ENCODE data around the gene ZNF768.
A peak's percentile ranks its signal among the peaks of the same experiment; 100 is the strongest.
"Not testable (repeated sequence)": the region's sequence is repeated elsewhere in the genome, so short reads cannot be mapped to it uniquely, and the experiment has no call there.

Gene ZNF768

DNA sequence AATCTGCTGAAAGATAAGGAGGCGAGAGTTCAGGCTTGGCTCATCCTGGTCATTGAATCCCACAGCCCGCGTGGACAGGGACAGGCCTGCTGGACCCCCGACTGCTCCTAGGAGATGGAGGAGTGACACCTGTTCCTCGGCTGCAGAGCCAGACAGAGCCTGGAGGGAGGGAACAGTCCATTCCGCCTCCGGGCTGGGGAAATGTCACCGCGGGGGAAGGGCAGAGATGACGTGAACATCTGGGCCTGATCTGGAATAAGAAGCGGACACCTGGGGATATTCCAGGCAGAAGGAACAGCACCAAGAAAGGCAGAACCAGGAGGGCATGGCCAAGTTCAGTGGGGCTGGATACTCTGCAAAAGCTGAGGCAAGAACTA, 6.8 kb upstream of the ZNF768 start:
- DNase-seq (ENCODE audit: low spot score), result no peak

DNA sequence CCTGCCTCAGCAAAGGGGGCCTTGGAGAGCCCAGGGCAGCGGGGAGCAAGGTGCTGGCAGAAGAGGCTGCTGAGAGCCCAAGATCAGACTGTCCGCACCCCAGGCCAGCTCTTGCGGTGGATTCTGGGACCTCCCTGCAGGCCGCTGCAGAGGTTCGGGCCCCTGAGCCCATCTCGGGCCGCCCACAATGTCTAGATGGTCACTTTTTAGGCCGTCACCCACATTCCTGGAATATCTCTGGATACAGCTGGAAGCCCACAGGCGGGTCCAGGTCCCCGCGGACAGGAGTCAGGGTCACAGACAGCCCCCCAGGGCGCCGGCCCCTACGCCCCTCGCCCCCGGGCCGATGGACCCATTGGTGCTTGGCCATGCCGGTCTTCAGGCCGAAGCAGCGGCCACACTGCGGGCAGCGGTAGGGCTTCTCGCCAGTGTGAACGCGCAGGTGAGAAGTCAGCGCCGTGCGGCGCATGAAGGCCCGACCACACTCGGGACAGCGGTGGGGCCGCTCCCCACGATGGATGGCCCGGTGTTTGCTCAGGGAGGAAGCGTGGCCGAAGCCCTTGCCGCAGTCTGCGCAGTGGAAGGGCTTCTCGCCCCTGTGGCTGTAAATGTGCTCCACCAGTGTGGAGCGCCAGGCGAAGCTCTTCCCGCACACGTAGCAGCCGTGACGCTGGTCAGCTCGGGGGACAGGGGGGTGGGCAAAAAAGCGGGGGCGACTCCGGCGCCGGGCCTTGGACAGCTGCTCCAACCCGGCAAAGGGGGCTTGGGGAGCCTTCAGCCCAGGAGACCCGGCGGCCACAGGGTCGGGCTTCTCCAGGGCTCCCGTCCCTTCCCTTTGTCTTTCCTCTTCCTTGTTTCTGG, 6.1 kb upstream of the ZNF768 start:
- no peak for DNase-seq (ENCODE audit: low spot score)

DNA sequence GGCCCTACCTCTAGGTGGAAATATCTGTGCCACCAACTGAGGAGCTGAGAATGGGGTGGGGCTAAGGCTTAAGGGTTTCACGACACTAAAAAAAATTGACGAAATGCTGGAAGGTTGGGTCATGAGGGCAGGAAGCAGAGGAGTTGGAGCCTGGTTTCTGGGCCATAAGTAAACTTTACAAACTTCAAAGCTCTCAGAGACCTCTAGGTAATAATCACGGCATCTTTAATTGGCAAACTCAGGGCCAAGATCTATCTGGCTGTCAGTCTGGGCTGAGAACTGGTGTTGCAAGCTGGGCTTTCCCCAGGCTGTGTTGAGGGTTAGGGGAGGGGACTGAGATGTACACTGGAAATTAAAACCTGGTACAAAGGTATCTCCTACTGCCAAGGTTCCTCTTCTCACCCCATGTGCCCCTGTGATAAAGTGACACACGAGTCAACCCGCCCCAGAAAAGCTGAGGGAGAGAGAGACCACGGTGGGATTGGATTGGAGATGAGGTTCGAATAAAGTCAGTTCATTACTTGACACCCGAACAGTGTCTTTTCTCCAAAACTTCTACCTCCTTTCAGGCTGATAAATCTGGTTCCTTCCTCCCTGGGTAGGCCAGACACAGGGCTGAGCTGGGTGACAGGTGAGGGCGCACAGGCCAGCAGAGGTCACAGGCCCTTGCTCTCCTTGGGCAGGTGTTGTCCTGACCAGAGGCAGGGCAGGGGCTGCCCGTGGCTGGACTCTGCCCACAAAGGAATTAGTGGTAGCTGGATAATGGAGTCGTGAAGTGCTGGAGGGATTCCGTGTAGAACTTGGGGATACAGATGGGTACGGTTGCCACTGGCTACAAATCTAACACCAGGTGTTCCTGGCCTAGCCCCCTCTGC, 4.0 kb upstream of the ZNF768 start:
- DNase-seq (ENCODE audit: low spot score), result no peak

DNA sequence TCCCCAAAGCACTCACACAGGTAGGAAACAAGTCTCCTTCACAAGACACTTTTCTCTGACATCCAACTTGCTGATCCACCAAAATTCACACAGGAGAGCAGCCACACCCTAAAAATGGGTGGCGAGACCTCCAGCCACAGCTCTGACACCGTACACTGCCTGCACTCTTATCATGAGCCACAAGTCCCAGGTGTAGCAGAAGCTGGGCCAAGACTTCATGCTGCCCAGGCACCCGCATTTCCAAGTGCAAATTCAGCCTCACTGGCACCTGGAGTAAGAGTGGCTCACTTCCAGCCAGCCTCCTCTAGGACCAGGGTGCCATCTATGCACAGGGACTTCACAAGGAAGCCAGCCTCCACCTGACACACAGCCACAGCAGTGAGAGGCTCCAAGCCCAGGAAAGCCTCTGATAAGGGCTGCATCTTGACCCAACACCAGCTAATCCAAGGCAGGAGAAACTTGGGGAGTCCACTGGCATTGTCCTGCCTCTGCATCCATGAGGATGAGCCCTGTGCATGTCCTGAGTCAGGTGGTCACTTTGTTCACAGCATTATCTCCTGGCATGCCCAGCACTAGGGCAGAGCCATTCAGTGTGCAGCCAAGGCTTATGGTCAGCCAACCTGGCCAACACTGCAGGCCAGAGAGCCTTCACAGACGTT, 2.6 kb upstream of the ZNF768 start:
- no peak for DNase-seq (ENCODE audit: low spot score)

DNA sequence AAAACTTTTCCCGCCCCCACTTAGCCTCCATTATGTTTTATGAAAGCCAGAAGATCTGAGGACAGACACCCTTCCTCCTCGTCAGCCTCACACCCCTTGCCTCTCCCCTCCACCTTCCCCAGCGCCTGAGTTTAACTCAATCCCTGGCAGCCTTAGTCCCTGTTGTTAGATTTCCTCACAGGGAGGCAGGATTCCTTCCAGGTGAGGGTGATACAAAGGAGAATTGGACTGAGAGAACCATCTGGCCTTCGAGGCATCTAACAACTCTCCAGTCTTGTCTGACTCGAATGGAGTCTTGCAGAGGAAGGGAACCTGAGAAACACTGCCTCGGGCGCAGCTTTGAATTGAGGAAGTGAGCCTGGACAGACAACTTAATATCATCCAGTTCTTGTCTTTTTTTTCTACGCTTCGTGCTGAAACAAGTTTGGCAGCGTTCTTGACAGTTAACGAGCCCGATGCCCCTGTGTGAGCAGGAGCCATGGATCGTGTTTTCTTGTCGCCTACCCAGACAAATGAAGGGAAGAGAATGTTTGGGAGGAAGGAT, 1.3 kb upstream of the ZNF768 start:
- DNase-seq (ENCODE audit: low spot score), result no peak

DNA sequence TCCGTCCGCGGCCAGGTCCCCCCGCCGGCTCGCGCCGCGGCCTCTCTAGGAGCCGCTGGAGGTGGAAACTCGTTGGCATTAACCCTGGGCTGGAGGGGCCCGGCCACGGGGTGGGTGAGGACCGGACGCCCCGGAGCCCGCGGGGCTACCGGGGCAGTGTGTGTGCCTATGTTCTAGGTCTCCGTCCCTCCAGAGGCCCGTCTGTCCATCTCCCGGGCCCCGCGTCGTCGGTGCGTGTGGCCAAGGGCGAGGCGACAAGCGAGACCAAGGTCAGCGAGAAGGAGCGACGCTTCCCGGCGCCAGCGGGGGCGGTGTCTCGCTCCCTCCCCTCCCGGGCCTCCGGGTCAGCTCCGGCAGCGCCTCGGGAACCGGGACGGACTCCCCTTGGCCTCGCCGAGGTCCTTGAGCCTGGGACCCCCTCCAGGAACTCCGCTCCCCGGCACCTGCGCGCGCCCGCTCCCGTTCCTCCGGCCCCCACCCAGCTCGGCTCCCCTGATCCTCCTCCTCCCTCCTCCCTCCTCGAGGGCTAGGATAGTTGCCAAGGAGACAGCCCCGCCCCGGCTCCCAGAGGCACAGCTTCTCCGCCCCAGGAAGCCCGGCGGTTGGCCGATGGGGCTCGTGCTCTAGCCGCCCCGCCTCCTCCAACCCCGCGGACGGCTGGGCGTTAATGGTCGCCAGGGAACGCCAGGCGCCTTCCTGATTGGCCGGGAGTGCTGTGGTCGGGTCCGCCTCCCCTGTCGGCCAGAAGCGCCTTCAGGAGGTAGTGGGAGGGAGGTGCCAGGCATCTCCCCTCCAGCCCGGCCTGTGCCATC, 663 bp upstream of the ZNF768 start:
- peak; percentile 95 for DNase-seq (ENCODE audit: low spot score)

DNA sequence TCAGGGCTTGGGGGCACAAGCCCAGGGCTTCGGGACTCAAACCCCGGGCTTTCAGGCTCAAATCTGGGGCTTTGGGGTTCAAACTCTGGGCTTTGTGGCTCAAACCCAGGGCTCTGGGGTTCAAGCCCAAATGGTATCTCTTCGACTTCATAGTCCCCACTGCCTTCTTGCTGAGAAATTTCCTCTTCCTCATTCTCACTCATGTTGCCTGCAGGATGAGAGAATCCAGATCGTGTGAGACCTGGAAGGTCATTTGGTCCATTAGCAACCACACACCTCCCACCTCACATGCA, 576 bp downstream of the ZNF768 start:
- DNase-seq (ENCODE audit: low spot score), result no peak

DNA sequence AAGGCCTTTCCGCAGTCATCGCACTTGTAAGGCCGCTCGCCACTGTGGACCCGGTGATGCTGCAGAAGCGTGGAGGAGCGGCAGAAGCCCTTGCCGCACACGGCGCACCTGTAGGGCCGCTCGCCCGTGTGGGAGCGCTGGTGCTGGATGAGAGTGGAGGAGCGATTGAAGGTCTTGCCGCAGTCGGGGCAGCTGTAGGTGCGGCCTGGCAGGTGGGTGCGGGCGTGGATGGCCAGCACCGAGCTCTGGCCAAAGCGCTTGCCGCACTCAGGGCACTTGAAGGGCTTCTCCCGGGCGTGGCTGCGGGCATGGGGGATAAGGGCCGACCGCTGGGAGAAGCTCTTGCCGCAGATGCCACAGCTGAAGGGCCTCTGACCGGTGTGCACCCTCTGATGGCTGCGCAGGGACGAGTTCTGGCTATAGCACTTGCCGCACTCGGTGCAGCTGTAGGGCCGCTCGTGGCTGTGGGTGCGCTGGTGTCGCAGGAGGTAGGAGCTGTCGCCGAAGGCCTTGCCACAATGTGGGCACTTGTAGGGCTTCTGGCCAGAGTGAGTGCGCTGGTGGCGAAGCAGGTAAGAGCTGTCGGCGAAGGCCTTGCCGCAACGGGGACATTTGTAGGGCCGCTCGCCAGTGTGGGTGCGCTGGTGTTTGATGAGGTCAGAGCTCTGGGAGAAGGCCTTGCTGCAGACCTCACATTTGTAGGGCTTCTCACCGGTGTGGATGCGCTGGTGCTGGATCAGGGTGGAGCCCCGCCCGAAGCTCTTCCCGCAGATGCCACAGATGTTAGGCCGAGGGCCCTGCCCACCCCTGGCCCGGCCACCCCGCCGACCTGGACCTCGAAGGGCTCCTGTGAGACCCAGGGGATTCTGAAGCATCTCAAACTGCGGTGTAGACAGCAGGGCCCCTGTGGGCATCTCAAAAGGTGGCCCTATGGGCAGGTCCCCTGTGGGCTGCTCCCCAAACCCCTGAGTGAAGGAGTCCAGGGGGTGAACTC, 1.5 kb downstream of the ZNF768 start:
- DNase-seq (ENCODE audit: low spot score), result no peak

DNA sequence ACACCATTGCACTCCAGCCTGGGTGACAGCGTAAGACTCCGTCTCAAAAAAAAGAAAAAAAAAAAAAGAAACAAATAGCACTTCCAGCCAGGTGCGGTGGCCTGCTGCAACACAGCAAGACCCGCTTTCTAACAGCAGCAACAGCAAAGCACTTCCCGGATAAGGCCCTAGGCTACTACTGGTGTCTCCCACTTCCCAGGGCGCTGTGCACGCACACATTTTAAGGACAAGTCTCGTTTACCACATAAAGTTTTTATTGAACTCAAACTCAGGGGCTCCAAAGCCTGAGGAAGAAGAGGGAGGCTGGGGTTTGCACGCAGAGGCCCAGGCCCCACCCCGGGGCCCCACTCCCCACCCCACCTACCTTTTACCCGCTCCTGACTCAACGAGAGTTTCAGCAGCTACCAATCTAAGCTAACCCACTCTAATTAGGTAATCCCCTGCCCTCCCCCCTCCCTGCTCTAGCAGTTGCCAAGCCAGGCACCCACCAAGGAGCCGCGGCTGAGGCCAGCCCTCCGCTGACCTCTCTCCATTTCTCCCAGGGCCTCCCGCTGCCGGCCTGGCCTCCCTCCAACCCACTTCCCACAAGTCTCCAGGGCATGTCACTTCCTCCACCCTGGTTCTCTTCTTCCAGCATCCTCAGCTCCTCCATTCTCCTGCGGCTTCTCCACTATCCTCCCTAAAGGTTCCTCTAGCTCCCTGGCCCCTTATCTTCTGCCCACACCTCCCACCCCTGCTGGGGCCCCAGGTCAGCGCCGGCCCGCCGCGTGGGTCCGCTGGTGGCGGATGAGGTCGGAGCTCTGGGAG, 2.4 kb downstream of the ZNF768 start:
- DNase-seq (ENCODE audit: low spot score), result no peak

DNA sequence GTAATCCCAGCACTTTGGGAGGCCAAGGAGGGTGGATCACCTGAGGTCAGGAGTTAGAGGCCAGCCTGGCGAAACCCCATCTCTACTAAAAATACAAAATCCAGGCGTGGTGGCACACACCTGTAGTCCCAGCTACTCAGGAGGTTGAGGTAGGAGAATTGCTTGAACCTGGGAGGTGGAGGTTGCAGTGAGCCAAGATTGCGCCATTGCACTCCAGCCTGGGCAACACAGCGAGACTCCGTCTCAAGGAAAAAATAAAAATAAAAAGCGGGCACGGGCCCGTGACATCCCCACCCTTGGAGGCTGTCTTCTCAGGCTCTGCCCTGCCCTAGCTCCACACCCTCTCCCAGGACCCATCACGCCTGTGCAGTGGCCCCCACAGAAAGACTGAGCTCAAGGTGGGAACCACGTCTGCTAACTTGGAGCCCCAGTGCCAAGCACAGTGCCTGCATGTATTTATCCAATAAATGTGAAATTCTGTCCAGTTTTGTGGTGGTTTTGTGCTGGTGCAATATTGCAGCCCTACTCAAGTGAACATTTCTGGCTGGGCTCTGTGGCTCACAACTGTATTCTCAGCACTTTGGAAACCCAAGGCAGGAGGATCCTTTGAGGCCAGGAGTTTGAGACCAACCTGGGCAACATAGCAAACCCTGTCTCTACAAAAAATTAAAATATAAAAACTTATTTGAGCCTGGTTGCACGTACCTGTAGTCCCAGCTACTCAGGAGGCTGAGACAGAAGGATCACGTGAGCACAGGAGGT, 3.5 kb downstream of the ZNF768 start:
- DNase-seq (ENCODE audit: low spot score), result not testable (repeated sequence)

DNA sequence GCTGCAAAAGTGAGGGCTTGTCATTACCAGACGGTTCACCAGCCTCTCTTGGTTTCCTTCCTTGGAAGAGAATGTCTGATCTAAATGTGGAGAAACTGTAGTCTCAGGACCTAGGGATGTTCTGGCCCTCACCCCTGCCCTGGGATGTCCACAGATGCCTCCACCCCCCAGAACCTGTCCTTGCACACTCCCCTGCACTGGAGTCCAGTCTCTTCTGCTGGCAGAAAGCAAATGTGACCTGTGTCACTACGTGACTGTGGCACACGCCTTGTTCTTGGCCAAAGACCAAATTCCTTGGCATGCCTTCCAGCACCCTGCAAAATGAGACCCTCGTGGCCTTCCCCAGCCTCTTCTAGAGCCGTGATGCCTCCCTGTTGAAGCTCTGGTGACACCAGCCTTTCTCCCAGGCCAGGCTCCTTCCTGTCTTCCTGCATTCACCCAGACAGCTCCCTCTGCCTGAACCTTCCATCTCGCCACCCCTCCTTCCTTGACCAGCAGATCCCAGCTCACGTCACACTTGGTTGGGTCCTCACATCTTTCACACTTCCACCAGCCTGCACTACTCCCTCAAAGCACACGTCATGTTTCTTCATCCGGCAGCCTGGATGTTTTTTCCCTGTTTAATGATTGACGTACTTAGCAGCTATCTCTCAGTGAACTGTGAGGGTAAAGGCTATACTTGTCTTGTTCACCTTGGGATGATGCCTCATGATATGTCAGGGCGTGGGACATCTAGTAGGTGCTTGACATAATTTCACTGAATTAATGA, 4.3 kb downstream of the ZNF768 start:
- peak; percentile 75 for DNase-seq (ENCODE audit: low spot score)

DNA sequence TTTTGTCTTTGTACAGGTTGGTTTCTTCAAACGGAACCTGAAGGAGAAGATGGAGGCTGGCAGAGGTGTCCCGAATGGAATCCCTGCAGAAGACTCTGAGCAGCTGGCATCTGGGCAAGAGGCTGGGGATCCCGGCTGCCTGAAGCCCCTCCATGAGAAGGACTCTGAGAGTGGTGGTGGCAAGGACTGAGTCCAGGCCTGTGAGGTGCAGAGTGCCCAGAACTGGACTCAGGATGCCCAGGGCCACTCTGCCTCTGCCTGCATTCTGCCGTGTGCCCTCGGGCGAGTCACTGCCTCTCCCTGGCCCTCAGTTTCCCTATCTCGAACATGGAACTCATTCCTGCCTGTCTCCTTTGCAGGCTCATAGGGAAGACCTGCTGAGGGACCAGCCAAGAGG, 4.9 kb downstream of the ZNF768 start:
- DNase-seq (ENCODE audit: low spot score), result no peak

DNA sequence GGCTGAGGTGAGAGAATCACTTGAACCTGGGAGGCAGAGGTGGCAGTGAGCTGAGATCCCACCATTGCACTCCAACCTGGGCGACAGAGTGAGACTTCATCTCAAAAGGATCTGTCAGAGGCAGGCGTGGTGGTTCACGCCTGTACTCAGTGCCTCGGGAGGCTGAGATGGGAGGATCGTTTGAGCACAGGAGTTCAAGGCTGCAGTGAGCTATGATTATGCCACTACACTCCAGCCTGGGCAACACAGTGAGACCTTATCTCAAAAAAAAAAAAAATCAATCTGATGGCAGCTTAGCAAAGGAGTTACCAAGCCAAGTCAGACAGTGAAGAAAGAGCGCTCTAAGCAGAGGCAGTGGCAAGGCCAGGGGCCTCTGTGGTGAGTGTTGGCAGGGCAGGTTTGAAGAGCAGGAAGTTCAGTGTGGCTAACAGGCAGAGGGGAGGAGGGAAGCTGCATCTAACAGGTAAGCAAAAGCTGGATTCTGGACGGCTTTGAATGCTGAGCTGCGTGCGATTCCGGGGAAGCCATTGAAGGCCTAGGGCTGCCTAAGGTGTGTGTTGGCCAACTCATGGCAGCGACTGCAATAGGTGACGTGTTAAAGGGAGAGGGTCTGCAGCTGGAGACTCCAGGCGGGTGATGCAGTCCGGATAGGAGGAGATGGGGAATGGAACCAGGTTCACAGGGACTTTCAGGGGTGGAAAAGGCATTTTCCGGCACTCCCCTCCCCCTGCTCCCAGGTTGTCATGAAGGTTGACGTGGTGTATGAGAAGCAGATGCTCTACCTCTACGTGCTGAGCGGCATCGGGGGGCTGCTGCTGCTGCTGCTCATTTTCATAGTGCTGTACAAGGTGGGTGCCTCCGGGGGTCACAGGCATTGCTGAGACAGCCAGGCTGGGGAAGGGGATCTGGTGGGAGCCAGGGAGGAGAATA, 7.0 kb downstream of the ZNF768 start:
- DNase-seq (ENCODE audit: low spot score), result no peak

DNA sequence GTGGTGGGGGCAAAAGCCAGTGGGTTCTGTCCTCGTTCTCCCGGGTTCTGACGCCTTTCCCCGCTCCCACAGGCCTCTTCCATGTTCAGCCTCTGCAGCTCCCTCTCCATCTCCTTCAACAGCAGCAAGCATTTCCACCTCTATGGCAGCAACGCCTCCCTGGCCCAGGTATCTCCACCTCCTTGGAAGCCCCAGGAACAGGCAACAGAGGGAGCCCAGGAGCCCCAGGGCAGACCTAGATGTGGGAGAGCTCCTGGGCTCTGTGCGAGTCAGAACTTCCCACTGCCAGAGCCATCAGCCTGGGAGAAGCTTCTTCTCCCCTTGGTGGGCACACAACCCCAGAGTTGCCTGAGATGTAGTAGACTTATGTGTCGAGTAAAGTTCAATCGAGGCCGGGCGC, 7.8 kb downstream of the ZNF768 start:
- no peak for DNase-seq (ENCODE audit: low spot score)

DNA sequence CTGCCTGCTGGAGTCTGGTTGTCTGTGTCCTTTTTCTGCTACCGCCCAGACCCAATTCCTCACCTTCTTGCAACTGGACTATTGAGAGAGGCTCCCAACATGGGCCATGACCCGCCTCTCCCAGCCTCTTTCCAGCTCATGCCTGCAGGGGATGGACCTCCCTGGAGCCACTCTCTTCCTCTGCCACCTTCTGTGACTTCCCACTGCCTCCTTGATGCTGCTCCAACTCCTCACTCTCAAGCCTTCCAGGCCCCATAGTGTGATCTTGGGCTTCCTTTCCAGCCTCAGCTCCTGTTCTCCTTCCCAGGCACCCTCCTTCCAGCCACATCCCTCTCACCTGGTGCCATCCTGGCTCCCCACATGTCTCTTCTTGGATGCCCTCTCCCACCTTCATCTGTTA, 11.1 kb downstream of the ZNF768 start:
- no peak for DNase-seq (ENCODE audit: low spot score)

DNA sequence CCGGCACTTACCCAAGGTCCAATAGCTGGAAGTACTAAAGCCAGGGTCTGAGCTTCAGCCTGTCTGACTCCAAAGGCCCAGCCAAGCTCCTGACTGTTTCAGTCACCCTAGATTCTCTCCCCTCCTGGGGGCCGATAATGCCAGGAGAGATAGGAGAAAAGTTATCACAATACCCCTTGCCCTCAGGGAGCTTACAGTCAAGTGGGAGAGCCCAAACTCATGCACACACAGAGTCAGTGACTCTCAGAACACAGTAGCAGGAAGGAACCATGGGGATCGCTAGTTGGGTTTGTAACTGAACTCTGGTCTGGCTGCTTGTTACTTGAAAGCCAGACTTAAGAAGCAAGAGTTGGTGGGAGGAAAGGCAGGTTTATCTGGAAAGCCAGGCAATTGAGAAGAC, 14.9 kb downstream of the ZNF768 start:
- no peak for DNase-seq (ENCODE audit: low spot score)

DNA sequence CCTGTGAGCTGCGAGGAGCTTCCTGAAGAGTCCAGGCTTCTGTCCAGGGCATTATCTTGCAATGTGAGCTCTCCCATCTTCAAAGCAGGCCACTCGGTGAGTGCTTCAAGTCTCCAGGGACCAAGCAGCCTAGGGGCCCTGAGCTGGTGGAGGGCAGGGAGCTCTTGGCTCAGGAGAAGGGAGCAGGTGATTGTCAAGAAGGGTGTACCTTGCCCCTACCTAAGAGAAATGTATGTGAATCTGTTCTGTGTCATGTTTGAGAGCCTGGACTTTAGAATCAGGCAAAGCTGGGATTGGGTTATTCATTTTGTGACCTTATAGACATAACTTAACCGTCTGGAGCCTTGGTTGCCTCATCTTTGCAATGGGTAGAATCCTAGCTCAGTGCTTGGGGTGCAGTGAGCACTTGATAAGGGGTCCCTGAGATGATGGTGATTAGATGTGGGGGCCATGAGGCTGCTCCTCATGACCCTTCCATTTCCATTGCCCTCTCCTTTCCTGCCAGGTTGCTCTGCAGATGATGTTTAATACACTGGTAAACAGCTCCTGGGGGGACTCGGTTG, 15.9 kb downstream of the ZNF768 start:
- no peak for DNase-seq (ENCODE audit: low spot score)
